Measurements from ENCODE around the gene DALRD3. TPM values are rescaled to one million over a fixed set of nuclear protein-coding genes. Genes with fewer than 3 reads are reported as not detected.
A peak's percentile ranks its signal among the peaks of the same experiment; 100 is the strongest.

Gene DALRD3, protein sequence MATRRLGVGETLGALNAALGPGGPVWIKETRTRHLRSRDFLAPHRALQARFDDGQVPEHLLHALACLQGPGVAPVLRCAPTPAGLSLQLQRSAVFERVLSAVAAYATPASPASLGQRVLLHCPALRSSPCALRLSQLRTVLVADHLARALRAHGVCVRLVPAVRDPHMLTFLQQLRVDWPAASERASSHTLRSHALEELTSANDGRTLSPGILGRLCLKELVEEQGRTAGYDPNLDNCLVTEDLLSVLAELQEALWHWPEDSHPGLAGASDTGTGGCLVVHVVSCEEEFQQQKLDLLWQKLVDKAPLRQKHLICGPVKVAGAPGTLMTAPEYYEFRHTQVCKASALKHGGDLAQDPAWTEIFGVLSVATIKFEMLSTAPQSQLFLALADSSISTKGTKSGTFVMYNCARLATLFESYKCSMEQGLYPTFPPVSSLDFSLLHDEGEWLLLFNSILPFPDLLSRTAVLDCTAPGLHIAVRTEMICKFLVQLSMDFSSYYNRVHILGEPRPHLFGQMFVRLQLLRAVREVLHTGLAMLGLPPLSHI
- total RNA-seq, result 37.0 TPM

- peak; percentile 70 for DNase-seq (ENCODE audit: low spot score)
These were observed at the start of gene DALRD3 for GRCh38 chr3:49017971-49018706. Gene DALRD3 (minus strand): TSS chr3:49018580. CDS start chr3:49018564, 16 bp downstream.

- DNase-seq (ENCODE audit: low spot score), result no peak
These were observed 39.6 kb upstream of the DALRD3 start for GRCh38 chr3:49058011-49058410.

GRCh38 chr3:49057268-49057667 is 38.9 kb upstream of the DALRD3 start:
- no peak for DNase-seq (ENCODE audit: low spot score)

- no peak for DNase-seq (ENCODE audit: low spot score)
These were observed 36.0 kb upstream of the DALRD3 start for GRCh38 chr3:49054344-49054862.

DNA sequence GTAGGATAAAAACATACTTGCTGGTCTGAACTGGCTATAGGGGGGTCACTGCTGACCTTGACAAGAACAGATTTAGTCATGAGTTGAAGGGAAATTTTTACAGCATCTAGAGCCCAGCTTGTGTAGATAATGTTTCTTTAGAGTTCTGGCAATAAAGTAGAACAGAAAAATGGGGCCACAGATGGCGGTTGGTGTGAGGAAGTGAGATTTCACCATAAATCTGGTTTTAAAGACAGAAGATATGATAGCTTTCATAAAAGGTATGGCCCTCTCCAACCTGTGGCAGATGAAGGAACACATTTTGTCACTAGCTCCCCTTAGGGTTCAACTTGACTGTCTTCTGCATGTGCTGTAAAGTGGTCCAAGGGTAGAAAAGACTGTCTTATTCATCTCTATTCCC is 35.2 kb upstream of the DALRD3 start:
- DNase-seq (ENCODE audit: low spot score), result no peak

DNA sequence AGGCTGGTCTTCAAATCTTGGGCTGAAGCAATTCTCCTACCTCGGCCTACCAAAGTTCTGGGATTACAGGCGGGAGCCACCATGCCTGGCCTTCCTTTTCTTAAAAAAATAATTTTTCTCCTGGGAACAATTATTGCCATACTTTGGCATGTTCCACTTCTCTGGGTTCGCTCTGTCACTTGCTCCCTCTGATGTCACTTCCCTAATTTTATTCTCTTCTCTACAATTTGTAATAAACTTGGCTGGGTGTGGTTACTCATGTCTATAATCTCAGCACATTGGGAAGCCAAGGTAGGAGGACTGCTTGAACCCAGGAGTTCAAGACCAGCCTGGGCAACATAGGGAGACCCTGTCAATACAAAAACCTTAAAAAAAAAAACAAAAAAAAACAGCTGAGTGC is 16.9 kb upstream of the DALRD3 start:
- DNase-seq (ENCODE audit: low spot score), result no peak

- no peak for DNase-seq (ENCODE audit: low spot score)
These were observed 16.3 kb upstream of the DALRD3 start for GRCh38 chr3:49034650-49035049.

GRCh38 chr3:49032646-49033304 is 14.4 kb upstream of the DALRD3 start:
- no peak for DNase-seq (ENCODE audit: low spot score)

DNA sequence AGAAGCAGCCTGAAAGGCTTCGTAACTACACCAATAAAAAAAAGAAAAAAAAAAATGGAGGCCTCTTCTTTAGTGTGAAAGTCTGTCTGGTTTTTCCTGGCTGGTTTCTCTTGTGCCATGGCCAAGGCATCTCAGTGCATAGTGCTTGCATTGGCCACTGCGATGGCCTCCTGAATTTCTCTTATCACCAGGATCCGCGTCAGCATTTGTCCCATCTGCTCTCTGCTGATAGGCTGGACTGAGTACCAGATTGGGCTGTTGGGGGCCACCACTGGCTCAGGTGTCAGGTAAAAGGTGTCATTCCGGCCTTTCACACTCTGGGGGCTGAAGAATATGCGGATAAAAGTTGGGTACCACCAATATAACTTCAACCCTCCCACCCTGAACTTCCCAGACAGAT is 11.9 kb upstream of the DALRD3 start:
- no peak for DNase-seq (ENCODE audit: low spot score)

DNA sequence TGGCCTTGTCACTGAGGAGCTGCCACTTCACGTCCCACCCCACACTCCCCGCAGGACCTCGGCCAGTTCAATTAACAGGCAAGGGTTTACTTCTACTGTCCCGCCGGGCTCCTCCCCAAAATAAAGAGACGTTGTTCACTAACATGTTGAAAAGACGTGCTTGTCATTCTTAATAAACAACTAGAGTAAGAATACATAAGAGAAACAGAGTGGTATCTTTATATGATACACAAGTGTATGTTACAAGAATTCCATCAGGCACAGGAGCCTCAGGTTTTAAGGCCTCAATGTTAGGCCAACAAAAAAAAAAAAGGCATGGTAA is 11.1 kb upstream of the DALRD3 start:
- no peak for DNase-seq (ENCODE audit: low spot score)

GRCh38 chr3:49028673-49029562 is 10.5 kb upstream of the DALRD3 start, which contains the start of gene IMPDH2:
Gene IMPDH2 (minus strand): TSS chr3:49029398. CDS start chr3:49029350, 48 bp downstream.
- DNase-seq (ENCODE audit: low spot score), result peak; percentile 94

- DNase-seq (ENCODE audit: low spot score), result no peak
These were observed 9.9 kb upstream of the DALRD3 start for GRCh38 chr3:49028298-49028672.

GRCh38 chr3:49027634-49028033 is 9.3 kb upstream of the DALRD3 start:
- no peak for DNase-seq (ENCODE audit: low spot score)

DNA sequence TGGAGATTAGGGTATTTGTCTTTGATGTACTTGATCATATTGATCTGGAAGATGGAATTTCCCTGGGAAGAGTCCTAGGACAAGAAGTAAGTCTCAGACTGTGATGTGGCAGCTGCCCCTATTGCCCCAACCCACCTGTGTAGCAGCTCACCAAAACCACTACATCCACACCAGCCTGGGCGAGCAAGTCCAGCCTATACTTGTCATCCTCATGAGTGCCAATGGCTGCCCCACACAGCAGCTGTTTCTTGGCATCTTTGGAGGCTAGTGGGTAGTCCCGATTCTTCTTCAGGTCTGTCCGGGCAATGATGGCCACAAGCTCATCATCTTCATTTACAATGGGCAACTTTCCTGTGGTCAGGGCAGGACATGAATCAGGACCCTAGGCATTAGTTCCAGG is 8.2 kb upstream of the DALRD3 start:
- no peak for DNase-seq (ENCODE audit: low spot score)

GRCh38 chr3:49025793-49026520 is 7.6 kb upstream of the DALRD3 start:
- DNase-seq (ENCODE audit: low spot score), result no peak

DNA sequence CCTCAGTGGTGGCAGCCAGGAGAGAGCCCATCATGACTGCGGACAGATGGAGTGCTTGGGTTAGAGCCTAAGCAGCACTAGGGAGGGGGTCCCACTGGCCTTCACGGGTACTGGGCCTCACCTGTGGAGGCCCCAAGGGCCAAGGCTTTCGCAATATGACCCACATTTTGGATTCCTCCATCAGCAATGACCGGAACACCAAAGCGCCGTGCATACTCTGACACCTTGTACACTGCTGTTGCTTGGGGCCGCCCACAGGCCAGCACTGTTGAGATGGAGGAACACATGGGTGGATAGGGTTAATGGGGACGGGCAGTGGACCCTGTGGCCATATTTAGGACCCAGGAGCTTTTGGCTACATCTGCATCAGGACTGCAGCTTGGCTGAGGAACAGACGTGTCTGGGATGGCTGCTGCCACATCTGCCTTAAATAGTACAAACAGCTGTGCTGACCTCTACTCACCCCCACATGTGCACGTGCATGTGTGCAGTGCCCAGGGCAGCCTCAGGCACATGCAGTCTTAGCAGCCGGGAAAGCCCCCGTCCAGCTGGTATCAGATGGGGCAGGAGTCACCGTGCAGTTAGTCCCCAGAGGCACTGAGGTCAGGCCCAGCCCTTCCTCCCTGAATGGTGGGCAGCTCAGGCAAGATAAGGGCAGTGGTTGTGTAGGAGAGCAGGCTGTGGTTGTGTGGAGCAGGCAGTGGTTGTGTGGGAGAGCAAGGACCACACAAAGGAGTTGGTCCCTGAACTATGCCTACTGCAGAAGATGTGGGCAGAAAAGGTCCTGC is 6.8 kb upstream of the DALRD3 start:
- no peak for DNase-seq (ENCODE audit: low spot score)

DNA sequence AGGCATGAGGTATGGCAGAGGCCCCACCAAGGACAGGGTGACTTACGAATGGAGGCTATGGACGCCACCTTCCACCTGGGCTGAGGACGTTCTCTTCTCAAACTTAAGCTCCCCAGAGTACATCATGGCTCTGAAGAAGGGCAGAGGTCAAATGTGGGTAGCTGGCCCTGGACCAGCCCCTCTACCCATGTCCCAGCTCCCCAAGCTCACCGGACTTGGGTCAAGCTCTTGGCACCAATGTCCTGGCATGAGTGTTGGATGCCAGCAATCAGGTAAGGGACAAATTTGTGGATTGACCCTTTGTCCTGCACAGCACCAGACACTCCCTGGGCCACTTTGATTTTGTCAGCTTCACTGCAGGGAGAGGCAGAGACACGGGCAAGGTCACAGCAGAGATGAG is 6.1 kb upstream of the DALRD3 start:
- DNase-seq (ENCODE audit: low spot score), result no peak

GRCh38 chr3:49023775-49024174 is 5.4 kb upstream of the DALRD3 start:
- DNase-seq (ENCODE audit: low spot score), result no peak

DNA sequence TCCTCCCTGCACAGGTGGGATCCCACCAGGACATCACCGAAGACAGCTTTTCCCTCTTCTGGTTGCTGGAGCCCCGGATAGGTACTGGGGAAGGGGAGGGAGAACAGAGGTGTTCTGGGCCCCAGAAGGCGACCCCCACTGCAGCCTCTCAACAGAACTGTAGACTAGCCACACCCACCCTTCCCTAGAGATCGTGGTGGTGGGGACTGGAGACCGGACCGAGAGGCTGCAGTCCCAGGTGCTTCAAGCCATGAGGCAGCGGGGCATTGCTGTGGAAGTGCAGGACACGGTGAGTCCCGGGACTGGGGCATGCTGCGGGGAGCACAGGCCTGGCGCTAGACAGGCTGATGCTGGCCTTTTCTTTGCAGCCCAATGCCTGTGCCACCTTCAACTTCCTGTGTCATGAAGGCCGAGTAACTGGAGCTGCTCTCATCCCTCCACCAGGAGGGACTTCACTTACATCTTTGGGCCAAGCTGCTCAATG is 4.3 kb upstream of the DALRD3 start:
- DNase-seq (ENCODE audit: low spot score), result no peak

Measured in ureter (tissue), 1 donor.